ENCODE data around the gene NRG3.

Gene NRG3

GRCh38 chr10:82575318-82575717, 700.3 kb downstream of the NRG3 start (continued):
- TF ChIP-seq FEZF1 (tag by site-specific recombination; IDR thresholded peaks at IDR 0.05) (no peak), ZNF624 (tag by site-specific recombination; IDR thresholded peaks at IDR 0.05) (no peak), ZSCAN30 (tag by site-specific recombination; IDR thresholded peaks at IDR 0.05) (no peak), ZNF548 (tag by site-specific recombination; IDR thresholded peaks at IDR 0.05) (no peak), TSHZ1 (tag by site-specific recombination; IDR thresholded peaks at IDR 0.05; ENCODE audit: borderline replicate concordance) (no peak), ZFP37 (tag by site-specific recombination; IDR thresholded peaks at IDR 0.05) (no peak), ZNF16 (tag by site-specific recombination; IDR thresholded peaks at IDR 0.05; ENCODE audit: low read depth) (no peak), ZNF560 (tag by site-specific recombination; IDR thresholded peaks at IDR 0.05; ENCODE audit: borderline replicate concordance) (no peak)

DNA sequence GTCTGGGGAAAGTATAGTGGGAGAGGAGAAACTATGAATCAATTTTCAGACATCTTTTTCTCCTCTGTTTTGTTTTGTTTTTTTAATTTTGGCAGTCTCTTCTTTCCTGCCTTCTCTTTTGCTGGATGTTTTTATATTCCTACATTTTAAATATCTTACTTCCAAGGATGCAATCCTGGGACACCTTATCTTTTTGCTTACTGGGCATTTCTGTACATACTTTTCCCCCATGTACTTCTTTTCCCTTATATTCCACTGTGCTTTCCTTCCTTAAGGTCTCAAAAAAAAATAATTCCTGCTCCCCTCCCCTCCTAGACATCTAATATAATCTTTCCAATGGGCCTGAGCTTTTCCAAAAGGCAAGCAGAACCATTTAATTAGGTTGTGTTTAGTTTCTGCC, 701.1 kb downstream of the NRG3 start:
- Histone ChIP-seq H3K36me3 (ENCODE audit: control insufficient read depth in 2 of 2, insufficient read depth in 1 of 2, low read length in 2 of 2) (no peaks in the 10 kb centered on the region), H3K4me3 (ENCODE audit: low read depth, low read length) (no peak overlapping the region), H3K27ac (ENCODE audit: extremely low read depth, low read depth, low read length) (no peak overlapping the region), H3K9me3 (ENCODE audit: control insufficient read depth, insufficient read depth, low read depth, low read length) (no peaks in the 10 kb centered on the region), H3K4me1 (ENCODE audit: control insufficient read depth, insufficient read depth, low read length) (no peaks in the 10 kb centered on the region)
- ChIA-PET CTCF (interaction anchor here (0.7 kb wide), 1 partner anchor 248 kb away, joined by 3 read pairs; no protein-coding TSS in a partner anchor), POLR2A (no interaction called here)
- TF ChIP-seq ZNF292 (tag by site-specific recombination; IDR thresholded peaks at IDR 0.05; ENCODE audit: borderline replicate concordance, low read depth) (no peak), KLF10 (tag by site-specific recombination; IDR thresholded peaks at IDR 0.05) (no peak), ZNF658 (tag by site-specific recombination; IDR thresholded peaks at IDR 0.05) (no peak), ZFHX2 (tag by site-specific recombination; conservative IDR thresholded peaks at IDR 0.05) (no peak), ZNF202 (tag by site-specific recombination; IDR thresholded peaks at IDR 0.05; ENCODE audit: borderline replicate concordance) (no peak), KLF9 (tag by site-specific recombination; IDR thresholded peaks at IDR 0.05; ENCODE audit: low read depth) (no peak), ZNF350 (tag by site-specific recombination; IDR thresholded peaks at IDR 0.05) (no peak), TCF7L2 (IDR thresholded peaks at IDR 0.05; ENCODE audit: borderline replicate concordance, low read depth, low read length) (no peak), ZNF785 (tag by site-specific recombination; IDR thresholded peaks at IDR 0.05) (no peak), ZFP37 (tag by site-specific recombination; IDR thresholded peaks at IDR 0.05) (no peak), ZNF19 (tag by site-specific recombination; IDR thresholded peaks at IDR 0.05; ENCODE audit: low read depth) (no peak)

DNA sequence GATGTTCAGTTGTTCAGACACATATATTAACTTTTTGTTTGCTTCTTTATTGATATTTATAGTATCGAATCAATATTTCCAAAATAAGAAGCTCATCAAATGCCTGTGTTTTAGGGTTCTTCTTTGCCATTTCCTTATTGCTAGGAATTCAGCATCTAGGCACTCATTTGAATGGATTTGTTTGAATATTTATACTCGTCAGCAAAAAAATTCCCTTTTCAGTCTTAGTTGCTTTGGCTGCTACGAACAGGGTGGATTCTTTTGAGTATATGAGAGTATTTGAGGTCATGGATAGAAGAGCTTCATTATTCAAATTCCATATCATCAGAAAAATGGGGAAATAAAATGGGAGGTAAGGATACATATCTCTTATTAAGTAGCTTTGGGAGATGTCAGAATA, 706.9 kb downstream of the NRG3 start:
- ChIA-PET POLR2A (no interaction called here), CTCF (interaction anchor here (0.5 kb wide), 1 partner anchor 541 kb away, joined by 3 read pairs; no protein-coding TSS in a partner anchor)
- Histone ChIP-seq H3K9me3 (ENCODE audit: control insufficient read depth, insufficient read depth, low read depth, low read length) (no peaks in the 10 kb centered on the region), H3K27ac (ENCODE audit: extremely low read depth, low read depth, low read length) (no peak overlapping the region), H3K4me3 (ENCODE audit: low read depth, low read length) (no peak overlapping the region), H3K36me3 (ENCODE audit: control insufficient read depth in 2 of 2, insufficient read depth in 1 of 2, low read length in 2 of 2) (no peaks in the 10 kb centered on the region), H3K4me1 (ENCODE audit: control insufficient read depth, insufficient read depth, low read length) (no peaks in the 10 kb centered on the region)
- no peak for TF ChIP-seq ZNF76 (tag by site-specific recombination; IDR thresholded peaks at IDR 0.05; ENCODE audit: borderline replicate concordance, low read depth)
- no peak for TF ChIP-seq ZNF677 (tag by site-specific recombination; IDR thresholded peaks at IDR 0.05)
- TF ChIP-seq ZSCAN23 (tag by site-specific recombination; IDR thresholded peaks at IDR 0.05), result no peak
- TF ChIP-seq ZNF670 (tag by site-specific recombination; IDR thresholded peaks at IDR 0.05; ENCODE audit: low read depth), result no peak
- TF ChIP-seq ELK4 (IDR thresholded peaks at IDR 0.05; ENCODE audit: borderline replicate concordance, low read depth, low read length), result no peak
- no peak for TF ChIP-seq ZNF239 (tag by site-specific recombination; IDR thresholded peaks at IDR 0.05)
- no peak for TF ChIP-seq SETDB1 (IDR thresholded peaks at IDR 0.05; ENCODE audit: insufficient read length, low read length)
- TF ChIP-seq BCL11A (tag by site-specific recombination; IDR thresholded peaks at IDR 0.05; ENCODE audit: low read depth), result no peak

All from HEK293 (cell line).